Measurements from ENCODE around the gene INTS6.

The INTS6 gene

DNA sequence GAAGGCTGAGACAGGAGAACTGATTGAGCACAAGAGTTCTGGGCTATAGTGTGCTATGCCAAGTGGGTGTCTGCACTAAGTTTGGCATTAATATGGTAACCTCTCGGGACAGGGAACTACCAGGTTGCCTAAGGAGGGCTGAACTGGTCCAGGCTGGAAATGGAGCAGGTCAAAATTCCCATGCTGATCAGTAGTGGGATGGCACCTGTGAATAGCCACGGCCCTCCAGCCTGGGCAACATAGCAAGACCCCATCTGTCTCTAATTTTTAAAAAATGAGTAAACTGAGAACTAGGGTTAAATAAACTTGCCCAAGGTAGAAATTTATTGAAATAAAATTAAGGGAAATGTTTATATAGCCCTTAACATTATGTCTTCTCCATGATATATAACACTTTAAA lies 17.0 kb upstream of the INTS6 start:
- DNase-seq (ENCODE audit: low read depth in 1 of 2, low spot score in 1 of 2) = no peak
- H3K27ac ChIP-seq (replicated peaks) = no peak overlapping the region

GRCh38 chr13:51467730-51468129 lies 14.9 kb upstream of the INTS6 start:
- H3K27me3 ChIP-seq (ENCODE audit: insufficient read depth, poor library complexity, severe bottlenecking) = no peaks in the 10 kb centered on the region
- no peak overlapping the region for H3K4me3 ChIP-seq (replicated peaks; ENCODE audit: insufficient read depth, low read length)
- TF ChIP-seq, protein P1, sequence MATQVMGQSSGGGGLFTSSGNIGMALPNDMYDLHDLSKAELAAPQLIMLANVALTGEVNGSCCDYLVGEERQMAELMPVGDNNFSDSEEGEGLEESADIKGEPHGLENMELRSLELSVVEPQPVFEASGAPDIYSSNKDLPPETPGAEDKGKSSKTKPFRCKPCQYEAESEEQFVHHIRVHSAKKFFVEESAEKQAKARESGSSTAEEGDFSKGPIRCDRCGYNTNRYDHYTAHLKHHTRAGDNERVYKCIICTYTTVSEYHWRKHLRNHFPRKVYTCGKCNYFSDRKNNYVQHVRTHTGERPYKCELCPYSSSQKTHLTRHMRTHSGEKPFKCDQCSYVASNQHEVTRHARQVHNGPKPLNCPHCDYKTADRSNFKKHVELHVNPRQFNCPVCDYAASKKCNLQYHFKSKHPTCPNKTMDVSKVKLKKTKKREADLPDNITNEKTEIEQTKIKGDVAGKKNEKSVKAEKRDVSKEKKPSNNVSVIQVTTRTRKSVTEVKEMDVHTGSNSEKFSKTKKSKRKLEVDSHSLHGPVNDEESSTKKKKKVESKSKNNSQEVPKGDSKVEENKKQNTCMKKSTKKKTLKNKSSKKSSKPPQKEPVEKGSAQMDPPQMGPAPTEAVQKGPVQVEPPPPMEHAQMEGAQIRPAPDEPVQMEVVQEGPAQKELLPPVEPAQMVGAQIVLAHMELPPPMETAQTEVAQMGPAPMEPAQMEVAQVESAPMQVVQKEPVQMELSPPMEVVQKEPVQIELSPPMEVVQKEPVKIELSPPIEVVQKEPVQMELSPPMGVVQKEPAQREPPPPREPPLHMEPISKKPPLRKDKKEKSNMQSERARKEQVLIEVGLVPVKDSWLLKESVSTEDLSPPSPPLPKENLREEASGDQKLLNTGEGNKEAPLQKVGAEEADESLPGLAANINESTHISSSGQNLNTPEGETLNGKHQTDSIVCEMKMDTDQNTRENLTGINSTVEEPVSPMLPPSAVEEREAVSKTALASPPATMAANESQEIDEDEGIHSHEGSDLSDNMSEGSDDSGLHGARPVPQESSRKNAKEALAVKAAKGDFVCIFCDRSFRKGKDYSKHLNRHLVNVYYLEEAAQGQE (IDR thresholded peaks at IDR 0.05; ENCODE audit: insufficient replicate concordance, low read depth) = no peak
- TF ChIP-seq POLR2AphosphoS5 (IDR thresholded peaks at IDR 0.05; ENCODE audit: low read depth) (no peak), GABPA (IDR thresholded peaks at IDR 0.05; ENCODE audit: low read depth) (no peak), SPI1 (IDR thresholded peaks at IDR 0.05; ENCODE audit: borderline replicate concordance, low read depth) (no peak), CTCF (IDR thresholded peaks at IDR 0.05; ENCODE audit: insufficient read depth, low read length) (no peak)
- H3K27ac ChIP-seq (replicated peaks) = no peak overlapping the region
- no peak for DNase-seq (ENCODE audit: low read depth in 1 of 2, low spot score in 1 of 2)

More for the DNA sequence above, 17.0 kb upstream of the INTS6 start:
- no peak overlapping the region for H3K4me3 ChIP-seq (replicated peaks; ENCODE audit: insufficient read depth, low read length)
- H3K27me3 ChIP-seq (ENCODE audit: insufficient read depth, poor library complexity, severe bottlenecking) = no peaks in the 10 kb centered on the region
- no peak for TF ChIP-seq CTCF (IDR thresholded peaks at IDR 0.05; ENCODE audit: insufficient read depth, low read length)
- TF ChIP-seq POLR2AphosphoS5 (IDR thresholded peaks at IDR 0.05; ENCODE audit: low read depth) = no peak
- TF ChIP-seq GABPA (IDR thresholded peaks at IDR 0.05; ENCODE audit: low read depth) = no peak
- TF ChIP-seq, protein P1 (IDR thresholded peaks at IDR 0.05; ENCODE audit: insufficient replicate concordance, low read depth) = no peak
- no peak for TF ChIP-seq SPI1 (IDR thresholded peaks at IDR 0.05; ENCODE audit: borderline replicate concordance, low read depth)

- Histone ChIP-seq H3K27me3 (ENCODE audit: insufficient read depth, poor library complexity, severe bottlenecking) (no peaks in the 10 kb centered on the region), H3K27ac (replicated peaks) (no peak overlapping the region), H3K4me3 (replicated peaks; ENCODE audit: insufficient read depth, low read length) (no peak overlapping the region)
- TF ChIP-seq SPI1 (IDR thresholded peaks at IDR 0.05; ENCODE audit: borderline replicate concordance, low read depth) (no peak), GABPA (IDR thresholded peaks at IDR 0.05; ENCODE audit: low read depth) (no peak), CTCF (IDR thresholded peaks at IDR 0.05; ENCODE audit: insufficient read depth, low read length) (no peak), POLR2AphosphoS5 (IDR thresholded peaks at IDR 0.05; ENCODE audit: low read depth) (no peak)
- TF ChIP-seq, protein P1 (IDR thresholded peaks at IDR 0.05; ENCODE audit: insufficient replicate concordance, low read depth) = no peak
- DNase-seq (ENCODE audit: low read depth in 1 of 2, low spot score in 1 of 2) = no peak
Observed at GRCh38 chr13:51465124-51465523, 12.3 kb upstream of the INTS6 start.
